K562 (cell line): ENCODE results near the gene ATP2A1. TPM values are rescaled to one million over a fixed set of nuclear protein-coding genes. Genes with fewer than 3 reads are reported as not detected.
A peak's percentile ranks its signal among the peaks of the same experiment; 100 is the strongest.

Experiments
- ATAC-seq: fragments of 200-7000 bp; cut with Tn5 transposase; 3 replicates; pipeline ENCODE4 v1.9.1; 2020; ENCODE audit warnings: moderate library complexity
- BruUV-seq: library from RNA; stranded (reverse); fragments of 400-500 nt; replicated peaks from 2 replicates; lab custom pipeline; 2021; lab: Mats Ljungman, UMichigan
- CTCF ChIA-PET: fragments of 300-600 bp; formaldehyde crosslinking; extraction: SDS; loops from one replicate; lab custom pipeline; 2021; ENCODE audit warnings: low intra/inter-chr PET ratio; lab: Yijun Ruan, JAX
- POLR2A ChIA-PET: fragments of 300-600, 350-650 bp; sonication (Branson Sonifier 250); formaldehyde crosslinking; extraction: SDS; loops from one replicate; lab custom pipeline; 2021; ENCODE audit warnings: antibody characterized with exemption, inconsistent platforms; lab: Yijun Ruan, JAX
- DNase-seq, 4 experiments: peaks; one replicate each; pipeline versions ENCODE4 v3.0.0 to v3.0.0-alpha.2; 2011 to 2018; ENCODE audit warnings: low spot score in 3 of 4, mixed read lengths in 3 of 4; ENCODE audit errors: extremely low read depth in 1 of 4
- FAIRE-seq: peaks from 2 replicates; lab custom pipeline; 2011; peaks lifted over from hg19 to GRCh38; lab: Jason Lieb, UNC
- H2AFZ ChIP-seq: 2 replicates; pipeline ENCODE4 v1.6.0; 2011; ENCODE audit warnings: low read depth, low read length, control low read depth, inconsistent platforms
- H3K27ac ChIP-seq: fragments of 200-600 bp; 3 replicates; pipeline ENCODE4 v1.8.0; 2011; ENCODE audit warnings: low read depth, mild to moderate bottlenecking, control low read depth, inconsistent platforms, low read length, moderate library complexity, mixed read lengths; ENCODE audit errors: extremely low read depth
- H3K27me3 ChIP-seq, 2 experiments: fragments of 300-600 bp in 1 of 2; 2 replicates in 1 of 2; 3 replicates in 1 of 2; pipeline versions ENCODE4 v1.6.0 to v1.8.0; 2011; ENCODE audit warnings: inconsistent platforms in 2 of 2, low read length in 2 of 2, mild to moderate bottlenecking in 1 of 2, mixed read lengths in 1 of 2, moderate library complexity in 1 of 2; ENCODE audit not compliant: control insufficient read depth in 2 of 2, insufficient read depth in 2 of 2
- H3K36me3 ChIP-seq: fragments of 300-600 bp; 3 replicates; pipeline ENCODE4 v1.8.0; 2011; ENCODE audit warnings: mild to moderate bottlenecking, low read length, inconsistent platforms; ENCODE audit not compliant: control insufficient read depth, insufficient read depth
- H3K4me1 ChIP-seq, 2 experiments: fragments of 200-600 bp in 1 of 2; replicated peaks in 1 of 2; 2 replicates in 1 of 2; 3 replicates in 1 of 2; pipeline versions ENCODE4 v1.5.1 to v1.8.0; 2011; ENCODE audit warnings: inconsistent platforms in 2 of 2, low read length in 2 of 2, mild to moderate bottlenecking in 1 of 2, mixed read lengths in 1 of 2, moderate library complexity in 1 of 2; ENCODE audit not compliant: control insufficient read depth in 2 of 2, insufficient read depth in 2 of 2
- H3K4me2 ChIP-seq: 2 replicates; pipeline ENCODE4 v1.6.1; 2011; ENCODE audit warnings: low read length, control low read depth, inconsistent platforms, mixed read lengths; ENCODE audit not compliant: insufficient read depth
- H3K4me3 ChIP-seq: fragments of 200-600 bp; sonication (generic), shearing (Covaris generic); 2 replicates; pipeline ENCODE4 v1.5.1; 2016; ENCODE audit warnings: control low read depth, inconsistent platforms
- H3K79me2 ChIP-seq: fragments of 200-600 bp; 3 replicates; pipeline ENCODE4 v1.8.0; 2011; ENCODE audit warnings: low read length, inconsistent platforms; ENCODE audit not compliant: control insufficient read depth, insufficient read depth
- H3K9ac ChIP-seq, 2 experiments: 2 replicates each; pipeline versions ENCODE4 v1.6.0 to v1.6.1; 2011; ENCODE audit warnings: low read depth in 2 of 2, low read length in 2 of 2, control low read depth in 1 of 2, inconsistent platforms in 1 of 2, mild to moderate bottlenecking in 1 of 2, mixed read lengths in 1 of 2; ENCODE audit not compliant: insufficient read depth in 1 of 2
- H3K9me1 ChIP-seq: one replicate; pipeline ENCODE4 v1.6.0; 2011; ENCODE audit warnings: inconsistent platforms, mild to moderate bottlenecking, low read length, moderate library complexity; ENCODE audit not compliant: control insufficient read depth, insufficient read depth
- H3K9me3 ChIP-seq: replicated peaks from 2 replicates; pipeline ENCODE4 v1.5.1; 2011; ENCODE audit warnings: low read depth, low read length, inconsistent platforms; ENCODE audit not compliant: control insufficient read depth, insufficient read depth
- H4K20me1 ChIP-seq: replicated peaks from 2 replicates; pipeline ENCODE4 v1.6.1; 2011; ENCODE audit warnings: low read length, inconsistent platforms, mixed read lengths; ENCODE audit not compliant: control insufficient read depth, insufficient read depth
- DACH1 ChIP-seq: fragments of 450-650 bp; IDR thresholded peaks from 2 replicates; pipeline ENCODE4 v1.6.1; 2018; ENCODE audit not compliant: partially characterized antibody
- DEAF1 ChIP-seq: fragments of 450-650 bp; formaldehyde crosslinking; IDR thresholded peaks from 2 replicates; pipeline ENCODE4 v1.4.0; 2020; ENCODE audit warnings: mild to moderate bottlenecking, moderate library complexity
- LCOR ChIP-seq: sonication (generic); formaldehyde crosslinking; IDR thresholded peaks from 2 replicates; pipeline ENCODE4 v1.8.0; 2022; ENCODE audit warnings: mild to moderate bottlenecking, missing genetic modification reagents
- MAFF ChIP-seq: IDR thresholded peaks from 2 replicates; pipeline ENCODE4 v1.6.1; 2012; ENCODE audit warnings: low read length, improper control_type of control experiment
- OTX1 ChIP-seq: fragments of 450-650 bp; formaldehyde crosslinking; IDR thresholded peaks from 2 replicates; pipeline ENCODE4 v1.4.0; 2022; ENCODE audit warnings: mild to moderate bottlenecking
- POLR2A ChIP-seq: fragments of 450-650 bp; conservative IDR thresholded peaks from 2 replicates; pipeline ENCODE4 v1.6.1; 2016
- POLR2AphosphoS2 ChIP-seq: IDR thresholded peaks from 2 replicates; pipeline ENCODE4 v1.6.1; 2012; ENCODE audit warnings: low read length, improper control_type of control experiment
- POLR2AphosphoS5 ChIP-seq: IDR thresholded peaks from 2 replicates; pipeline ENCODE4 v1.6.1; 2011; ENCODE audit warnings: mild to moderate bottlenecking, low read depth, low read length, moderate library complexity; ENCODE audit not compliant: control insufficient read depth, insufficient read depth
- SP2 ChIP-seq: IDR thresholded peaks from 2 replicates; pipeline ENCODE4 v1.6.1; 2011; ENCODE audit warnings: mild to moderate bottlenecking, low read depth, low read length, moderate library complexity; ENCODE audit not compliant: poor library complexity, severe bottlenecking; ENCODE audit errors: extremely low read depth
- SPI1 ChIP-seq: IDR thresholded peaks from 2 replicates; pipeline ENCODE4 v1.6.1; 2011; ENCODE audit warnings: low read depth, low read length, control low read depth, borderline replicate concordance
- TCF3 ChIP-seq: sonication (generic); formaldehyde crosslinking; IDR thresholded peaks from 2 replicates; pipeline ENCODE4 v1.4.0; 2020; ENCODE audit warnings: mild to moderate bottlenecking, missing genetic modification reagents
- THRAP3 ChIP-seq: fragments of 450-650 bp; IDR thresholded peaks from 2 replicates; pipeline ENCODE4 v1.6.1; 2016; ENCODE audit warnings: mild to moderate bottlenecking, inconsistent platforms, borderline replicate concordance
- ZNF146 ChIP-seq: IDR thresholded peaks from one replicate; pipeline ENCODE4 v1.6.1; 2018; ENCODE audit warnings: missing compliant biosample characterization; ENCODE audit not compliant: unreplicated experiment
- ZNF324 ChIP-seq: fragments of 250-450 bp; sonication (Bioruptor Pico); IDR thresholded peaks from 2 replicates; pipeline ENCODE4 v1.4.0; 2020; ENCODE audit warnings: mild to moderate bottlenecking
- WGBS: fragments of 100-300 bp; shearing (Covaris generic); methylation state at CpG from one replicate; pipeline ENCODE4 v1.1.6; 2016; ENCODE audit warnings: low coverage, mixed read lengths; ENCODE audit not compliant: insufficient coverage; ENCODE audit errors: missing lambda C conversion rate; 5-methylcytosine and 5-hydroxymethylcytosine counted together
- in situ Hi-C: fragments of 300-500 bp; cut with MboI; formaldehyde crosslinking; loops from 4 replicates; pipeline ENCODE4 v1.15.0; 2018; ENCODE audit warnings: inconsistent platforms, mixed read lengths
- intact Hi-C: fragments of 100-400 bp; cut with micrococcal nuclease; formaldehyde crosslinking; loops from 2 replicates; pipeline ENCODE4 v1.14.2; 2022
- polyA plus RNA-seq, 8 experiments: library from polyadenylated mRNA; depleted of rRNA in 4 of 8; stranded (reverse) in 5 of 8; unstranded in 3 of 8; fragments of >200 nt; fragmentation: Nextera tagmentation in 2 of 8; fragmentation: Illumina TruSeq in 1 of 8; extraction: Ambion mirVana in 2 of 8; extraction: Trizol in 1 of 8; gene quantifications; 2 replicates each; pipeline versions ENCODE4 v1.2.1 to v1.2.3, GENCODE V29; 2011 to 2014; ENCODE audit warnings: inconsistent platforms in 1 of 8, missing spikeins in 1 of 8
- total RNA-seq, 7 experiments: library from RNA; depleted of rRNA in 6 of 7; stranded (reverse); fragments of >200 nt in 6 of 7; fragmentation: Illumina TruSeq in 2 of 7; extraction: Trizol in 2 of 7; gene quantifications; 2 replicates each; pipeline versions ENCODE4 v1.2.1 to v1.2.3, GENCODE V29; 2011 to 2021; ENCODE audit warnings: low replicate concordance in 1 of 7
- TF ChIP-seq, protein P1 (sequence below): fragments of 450-650 bp; formaldehyde crosslinking; IDR thresholded peaks from 2 replicates; pipeline ENCODE4 v1.4.0; 2022; ENCODE audit warnings: missing genetic modification characterization
- TF ChIP-seq, protein P2 (sequence below): fragments of 450-650 bp; IDR thresholded peaks from 2 replicates; pipeline ENCODE4 v1.7.1; 2018; ENCODE audit warnings: mild to moderate bottlenecking, low read depth; ENCODE audit not compliant: partially characterized antibody

Gene ATP2A1
- total and polyA plus RNA-seq, 9 of the 15 experiments (the other 6 are each of a cell fraction or from before 2014, with no cell fraction given): 0.25 to 2.6 (median 0.65) TPM

- peaks cover 3% of the 10 kb centered on the region; the same call in 1 of the 3 replicates for H3K79me2 ChIP-seq
- H3K4me1 ChIP-seq: peaks cover 0 to 20% of the 10 kb centered on the region in 2 experiments; a peak in 2 of 5 replicates
- no peak overlapping the region for H3K4me2 ChIP-seq
- peaks cover 71% of the 10 kb centered on the region for H3K36me3 ChIP-seq
- no peaks in the 10 kb centered on the region for H3K9me3 ChIP-seq
- no TSS peak for BruUV-seq
- H4K20me1 ChIP-seq: peaks cover 13% of the 10 kb centered on the region; the same call in 1 of the 2 replicates
- no peaks in the 10 kb centered on the region for H3K9me1 ChIP-seq
- H3K27me3 ChIP-seq: no peaks in the 10 kb centered on the region
- FAIRE-seq: peak; percentile 74
- in situ Hi-C loops (no loop called here), intact Hi-C loops (no loop called here)
- 90% methylated on average over 7 of the region's 7 CpGs for WGBS
- POLR2A ChIA-PET: interaction anchor here (0.5 to 5.9 kb wide), 9 partner anchors 8 to 118 kb away, joined by 3 to 72 read pairs (median 5); partner anchors contain the start of genes SH2B1 and TUFM
- DNase-seq: no peak
- no peak overlapping the region for H3K9ac ChIP-seq
- H3K4me3 ChIP-seq: no peak overlapping the region
- ATAC-seq: peak; percentile 9
- CTCF ChIA-PET: no interaction called here
- H2AFZ ChIP-seq: no peak overlapping the region
- H3K27ac ChIP-seq: no peak overlapping the region
- TF ChIP-seq ZNF146: no peak
- TF ChIP-seq DACH1: no peak
- TF ChIP-seq POLR2A: peak; percentile 75
- TF ChIP-seq, protein P1, sequence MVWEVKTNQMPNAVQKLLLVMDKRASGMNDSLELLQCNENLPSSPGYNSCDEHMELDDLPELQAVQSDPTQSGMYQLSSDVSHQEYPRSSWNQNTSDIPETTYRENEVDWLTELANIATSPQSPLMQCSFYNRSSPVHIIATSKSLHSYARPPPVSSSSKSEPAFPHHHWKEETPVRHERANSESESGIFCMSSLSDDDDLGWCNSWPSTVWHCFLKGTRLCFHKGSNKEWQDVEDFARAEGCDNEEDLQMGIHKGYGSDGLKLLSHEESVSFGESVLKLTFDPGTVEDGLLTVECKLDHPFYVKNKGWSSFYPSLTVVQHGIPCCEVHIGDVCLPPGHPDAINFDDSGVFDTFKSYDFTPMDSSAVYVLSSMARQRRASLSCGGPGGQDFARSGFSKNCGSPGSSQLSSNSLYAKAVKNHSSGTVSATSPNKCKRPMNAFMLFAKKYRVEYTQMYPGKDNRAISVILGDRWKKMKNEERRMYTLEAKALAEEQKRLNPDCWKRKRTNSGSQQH (CRISPR knock-in tag): peak; percentile 79
- TF ChIP-seq SPI1: peak; percentile 81
- TF ChIP-seq TCF3 (CRISPR knock-in tag): no peak
- peak; percentile 28; the same call in 1 of the 2 replicates for TF ChIP-seq POLR2AphosphoS5
- TF ChIP-seq ZNF324 (CRISPR knock-in tag): 0 out of 2 replicates have a peak, but pooled peaks have one; percentile 11
- no peak for TF ChIP-seq LCOR (CRISPR knock-in tag)
- TF ChIP-seq OTX1 (CRISPR knock-in tag): peak; percentile 44; the same call in 1 of the 2 replicates
- 0 out of 2 replicates have a peak, but pooled peaks have one; percentile 32 for TF ChIP-seq THRAP3
- peak; percentile 20; the same call in 1 of the 2 replicates for TF ChIP-seq DEAF1 (CRISPR knock-in tag)
- TF ChIP-seq, protein P2, sequence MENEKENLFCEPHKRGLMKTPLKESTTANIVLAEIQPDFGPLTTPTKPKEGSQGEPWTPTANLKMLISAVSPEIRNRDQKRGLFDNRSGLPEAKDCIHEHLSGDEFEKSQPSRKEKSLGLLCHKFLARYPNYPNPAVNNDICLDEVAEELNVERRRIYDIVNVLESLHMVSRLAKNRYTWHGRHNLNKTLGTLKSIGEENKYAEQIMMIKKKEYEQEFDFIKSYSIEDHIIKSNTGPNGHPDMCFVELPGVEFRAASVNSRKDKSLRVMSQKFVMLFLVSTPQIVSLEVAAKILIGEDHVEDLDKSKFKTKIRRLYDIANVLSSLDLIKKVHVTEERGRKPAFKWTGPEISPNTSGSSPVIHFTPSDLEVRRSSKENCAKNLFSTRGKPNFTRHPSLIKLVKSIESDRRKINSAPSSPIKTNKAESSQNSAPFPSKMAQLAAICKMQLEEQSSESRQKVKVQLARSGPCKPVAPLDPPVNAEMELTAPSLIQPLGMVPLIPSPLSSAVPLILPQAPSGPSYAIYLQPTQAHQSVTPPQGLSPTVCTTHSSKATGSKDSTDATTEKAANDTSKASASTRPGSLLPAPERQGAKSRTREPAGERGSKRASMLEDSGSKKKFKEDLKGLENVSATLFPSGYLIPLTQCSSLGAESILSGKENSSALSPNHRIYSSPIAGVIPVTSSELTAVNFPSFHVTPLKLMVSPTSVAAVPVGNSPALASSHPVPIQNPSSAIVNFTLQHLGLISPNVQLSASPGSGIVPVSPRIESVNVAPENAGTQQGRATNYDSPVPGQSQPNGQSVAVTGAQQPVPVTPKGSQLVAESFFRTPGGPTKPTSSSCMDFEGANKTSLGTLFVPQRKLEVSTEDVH: peak; percentile 15
- TF ChIP-seq SP2: no peak
- TF ChIP-seq POLR2AphosphoS2: 0 out of 2 replicates have a peak, but pooled peaks have one; percentile 33
- TF ChIP-seq MAFF: no peak
These were observed 40.4 kb upstream of the ATP2A1 start for GRCh38 chr16:28837672-28838557.
